H1 (cell line): ENCODE measurements around the gene CGNL1. TPM values are rescaled to one million over a fixed set of nuclear protein-coding genes. Genes with fewer than 3 reads are reported as not detected.

ENCODE experiments used
- CBX8 ChIP-seq: fragments of 300-800, 300-1000 bp; sonication (generic); IDR thresholded peaks from 2 replicates; pipeline ENCODE4 v1.7.1; 2016; ENCODE audit warnings: low read depth, low read length, borderline replicate concordance
- CREB1 ChIP-seq: IDR thresholded peaks from 2 replicates; pipeline ENCODE4 v1.6.1; 2012; ENCODE audit warnings: inconsistent platforms
- EP300 ChIP-seq, 2 experiments: IDR thresholded peaks; 1 replicate in 1 of 2; 2 replicates in 1 of 2; pipeline ENCODE4 v1.6.1; 2011 to 2012; ENCODE audit warnings: low read depth in 2 of 2, low read length in 2 of 2, mild to moderate bottlenecking in 2 of 2, borderline replicate concordance in 1 of 2, inconsistent platforms in 1 of 2, moderate library complexity in 1 of 2
- JUN ChIP-seq: IDR thresholded peaks from 2 replicates; pipeline ENCODE4 v1.6.1; 2011; ENCODE audit warnings: low read depth, mild to moderate bottlenecking, improper control_type of control experiment, low read length
- MAFK ChIP-seq: IDR thresholded peaks from 2 replicates; pipeline ENCODE4 v1.6.1; 2012; ENCODE audit warnings: low read depth, mild to moderate bottlenecking, improper control_type of control experiment, low read length
- SIN3A ChIP-seq, 2 experiments: IDR thresholded peaks in 1 of 2; conservative IDR thresholded peaks in 1 of 2; 2 replicates each; pipeline ENCODE4 v1.6.1; 2011 to 2012; ENCODE audit warnings: low read length in 2 of 2, improper control_type of control experiment in 1 of 2, low read depth in 1 of 2, mild to moderate bottlenecking in 1 of 2
- polyA plus RNA-seq, 7 experiments: library from polyadenylated mRNA; depleted of rRNA in 3 of 7; stranded (reverse) in 5 of 7; unstranded in 2 of 7; fragments of >200 nt in 5 of 7; fragments of 200-250 nt in 2 of 7; gene quantifications; 1 replicate in 5 of 7; 2 replicates in 1 of 7; 4 replicates in 1 of 7; pipeline versions ENCODE4 v1.2.1 to v1.2.3, GENCODE V29; 2011 to 2013; ENCODE audit warnings: missing spikeins in 2 of 7, mixed read lengths in 2 of 7
- total RNA-seq: library from RNA; stranded (reverse); fragmentation: NEBNext Ultra II Directional; extraction: Animal tissue kit (Norgen Biotek cat#: 25700); gene quantifications from 2 replicates; pipeline ENCODE4 v1.2.1, GENCODE V29; 2021
- TF ChIP-seq, protein P1 (sequence below), 3 experiments: IDR thresholded peaks; 1 replicate in 2 of 3; 2 replicates in 1 of 3; pipeline versions ENCODE4 v1.5.1 to v1.6.1; 2011; ENCODE audit warnings: low read length in 3 of 3, mild to moderate bottlenecking in 3 of 3, inconsistent platforms in 2 of 3, low read depth in 1 of 3, moderate library complexity in 1 of 3; ENCODE audit not compliant: insufficient read depth in 1 of 3; ENCODE audit errors: control extremely low read depth in 1 of 3

CGNL1 gene
- total and polyA plus RNA-seq, 2 of the 8 experiments (the other 6 are each of a cell fraction or from before 2014, with no cell fraction given), result 21.8 to 75.6 TPM

DNA sequence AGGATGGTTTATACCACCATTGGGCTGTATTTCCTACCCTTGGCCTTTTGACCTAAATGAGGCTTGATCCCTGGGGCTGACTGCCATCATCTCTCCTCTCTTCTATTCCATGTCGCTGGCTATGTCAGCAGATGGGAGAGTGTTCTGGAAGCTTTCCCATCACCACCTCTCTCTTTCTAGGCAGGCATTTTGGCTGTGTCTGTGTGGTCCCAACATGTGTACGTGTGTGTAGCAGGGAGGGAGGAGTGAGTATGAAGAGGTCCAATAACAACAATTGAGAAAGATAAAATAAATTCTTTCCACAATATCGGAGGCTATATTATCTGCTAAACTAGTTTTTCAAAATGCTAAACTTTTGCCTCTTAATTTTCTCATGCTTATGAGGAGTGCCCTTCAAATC lies 34.1 kb downstream of the CGNL1 start (continued):
- TF ChIP-seq, protein P1, sequence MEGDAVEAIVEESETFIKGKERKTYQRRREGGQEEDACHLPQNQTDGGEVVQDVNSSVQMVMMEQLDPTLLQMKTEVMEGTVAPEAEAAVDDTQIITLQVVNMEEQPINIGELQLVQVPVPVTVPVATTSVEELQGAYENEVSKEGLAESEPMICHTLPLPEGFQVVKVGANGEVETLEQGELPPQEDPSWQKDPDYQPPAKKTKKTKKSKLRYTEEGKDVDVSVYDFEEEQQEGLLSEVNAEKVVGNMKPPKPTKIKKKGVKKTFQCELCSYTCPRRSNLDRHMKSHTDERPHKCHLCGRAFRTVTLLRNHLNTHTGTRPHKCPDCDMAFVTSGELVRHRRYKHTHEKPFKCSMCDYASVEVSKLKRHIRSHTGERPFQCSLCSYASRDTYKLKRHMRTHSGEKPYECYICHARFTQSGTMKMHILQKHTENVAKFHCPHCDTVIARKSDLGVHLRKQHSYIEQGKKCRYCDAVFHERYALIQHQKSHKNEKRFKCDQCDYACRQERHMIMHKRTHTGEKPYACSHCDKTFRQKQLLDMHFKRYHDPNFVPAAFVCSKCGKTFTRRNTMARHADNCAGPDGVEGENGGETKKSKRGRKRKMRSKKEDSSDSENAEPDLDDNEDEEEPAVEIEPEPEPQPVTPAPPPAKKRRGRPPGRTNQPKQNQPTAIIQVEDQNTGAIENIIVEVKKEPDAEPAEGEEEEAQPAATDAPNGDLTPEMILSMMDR (IDR thresholded peaks at IDR 0.05; ENCODE audit: control extremely low read depth in 1 of 3, insufficient read depth in 1 of 3, low read depth in 1 of 3, low read length in 3 of 3), result no peak
- TF ChIP-seq EP300 (IDR thresholded peaks at IDR 0.05; ENCODE audit: borderline replicate concordance in 1 of 2, low read depth in 2 of 2, low read length in 2 of 2), result no peak
- TF ChIP-seq CBX8, result no peak
- TF ChIP-seq JUN, result no peak
- no peak for TF ChIP-seq MAFK
- TF ChIP-seq CREB1, result no peak
- no peak for TF ChIP-seq SIN3A (conservative IDR thresholded peaks at IDR 0.05 in 1 of 2, IDR thresholded peaks at IDR 0.05 in 1 of 2; ENCODE audit: low read depth in 1 of 2, low read length in 2 of 2)
